Panc1 (cell line): Measurements from ENCODE around the gene BCL2L11. TPM values are rescaled to one million over a fixed set of nuclear protein-coding genes. Genes with fewer than 3 reads are reported as not detected.

Experiments used
- ATAC-seq: fragments of 200-7000 bp; cut with Tn5 transposase; 2 replicates; pipeline ENCODE4 v1.9.1; 2020; ENCODE audit warnings: mild to moderate bottlenecking, moderate library complexity
- BruUV-seq: library from RNA; stranded (reverse); fragments of 400-500 nt; replicated peaks from 2 replicates; lab custom pipeline; 2021; lab: Mats Ljungman, UMichigan
- CTCF ChIA-PET: fragments of 300-600 bp; sonication (Branson Sonifier 250); formaldehyde crosslinking; loops from one replicate; lab custom pipeline; 2022; ENCODE audit warnings: antibody characterized with exemption; lab: Charles Lee
- POLR2A ChIA-PET: fragments of 300-600 bp; sonication (Branson Sonifier 250); formaldehyde crosslinking; loops from one replicate; lab custom pipeline; 2022; ENCODE audit warnings: antibody characterized with exemption; lab: Charles Lee
- DNase-seq: peaks from one replicate; pipeline ENCODE4 v3.0.0-alpha.2; 2010; ENCODE audit warnings: low read depth, low spot score
- H3K27ac ChIP-seq: 2 replicates; pipeline ENCODE4 v1.5.1; 2011; ENCODE audit warnings: mild to moderate bottlenecking, low read length, inconsistent platforms
- H3K27me3 ChIP-seq: fragments of 200-500 bp; sonication (Bioruptor generic); 2 replicates; pipeline ENCODE4 v1.6.0; 2014; ENCODE audit warnings: low read length, inconsistent platforms; ENCODE audit not compliant: control insufficient read depth, insufficient read depth
- H3K36me3 ChIP-seq: fragments of 200-500 bp; sonication (Bioruptor generic); 2 replicates; pipeline ENCODE4 v1.5.1; 2014; ENCODE audit warnings: inconsistent platforms, mild to moderate bottlenecking, low read length, moderate library complexity; ENCODE audit not compliant: control insufficient read depth, insufficient read depth
- H3K4me1 ChIP-seq: 2 replicates; pipeline ENCODE4 v1.5.1; 2011; ENCODE audit warnings: inconsistent platforms, mild to moderate bottlenecking, low read length, moderate library complexity; ENCODE audit not compliant: control insufficient read depth, insufficient read depth
- H3K4me3 ChIP-seq, 2 experiments: 2 replicates each; pipeline ENCODE4 v1.5.1; 2011 to 2012; ENCODE audit warnings: low read depth in 2 of 2, low read length in 2 of 2, mild to moderate bottlenecking in 2 of 2, inconsistent platforms in 1 of 2, moderate library complexity in 1 of 2
- H3K9me3 ChIP-seq: fragments of 200-500 bp; sonication (Bioruptor generic); 2 replicates; pipeline ENCODE4 v1.5.1; 2014; ENCODE audit warnings: low read depth, mild to moderate bottlenecking, inconsistent platforms, low read length, moderate library complexity; ENCODE audit not compliant: control insufficient read depth, insufficient read depth
- CTCF ChIP-seq: fragments of 450-650 bp; IDR thresholded peaks from 2 replicates; pipeline ENCODE4 v1.5.1; 2017; ENCODE audit warnings: mild to moderate bottlenecking
- POLR2AphosphoS5 ChIP-seq: IDR thresholded peaks from 2 replicates; pipeline ENCODE4 v1.6.1; 2012; ENCODE audit warnings: mild to moderate bottlenecking, low read depth, low read length, moderate library complexity
- REST ChIP-seq, 2 experiments: IDR thresholded peaks; 2 replicates each; pipeline ENCODE4 v1.6.1; 2011 to 2012; ENCODE audit warnings: low read depth in 2 of 2, control low read depth in 1 of 2, low read length in 1 of 2, mild to moderate bottlenecking in 1 of 2, moderate library complexity in 1 of 2; ENCODE audit not compliant: insufficient read depth in 1 of 2
- SIN3A ChIP-seq: IDR thresholded peaks from 2 replicates; pipeline ENCODE4 v1.6.1; 2012; ENCODE audit warnings: low read depth, mild to moderate bottlenecking, low read length, moderate library complexity, borderline replicate concordance; ENCODE audit not compliant: insufficient read depth
- TCF7L2 ChIP-seq: IDR thresholded peaks from 2 replicates; pipeline ENCODE4 v1.6.1; 2011; ENCODE audit warnings: mild to moderate bottlenecking, low read depth, low read length, inconsistent platforms
- in situ Hi-C: cut with HindIII; loops from 2 replicates; pipeline ENCODE4 v1.10.0; 2016; ENCODE audit warnings: low sequenced_read_pairs, low pct_unique_long_range_greater_than_20kb
- intact Hi-C: fragments of 100-400 bp; cut with micrococcal nuclease; formaldehyde crosslinking; loops from one replicate; pipeline ENCODE4 v1.10.0; 2022; ENCODE audit not compliant: unreplicated experiment
- total RNA-seq: library from RNA; stranded (reverse); gene quantifications from one replicate; pipeline ENCODE4 v1.2.1, GENCODE V29; 2021; ENCODE audit not compliant: unreplicated experiment

The BCL2L11 gene
- total RNA-seq, 1 experiment from 2014 or later = 43.8 TPM

GRCh38 chr2:111157798-111158197, 37.1 kb downstream of the BCL2L11 start:
- intact Hi-C loops (no loop called here), in situ Hi-C loops (no loop called here)
- H3K27ac ChIP-seq = no peak overlapping the region
- H3K4me3 ChIP-seq = no peak overlapping the region
- DNase-seq = no peak
- CTCF ChIA-PET = no interaction called here
- H3K4me1 ChIP-seq = peaks cover 8% of the 10 kb centered on the region; the same call in 1 of the 2 replicates
- POLR2A ChIA-PET = no interaction called here
- ATAC-seq = no peak
- no peaks in the 10 kb centered on the region for H3K27me3 ChIP-seq
- TF ChIP-seq SIN3A (no peak), TCF7L2 (no peak), CTCF (no peak), REST (IDR thresholded peaks at IDR 0.05; ENCODE audit: insufficient read depth in 1 of 2, low read depth in 2 of 2, low read length in 1 of 2) (no peak), POLR2AphosphoS5 (no peak)
- H3K9me3 ChIP-seq = no peaks in the 10 kb centered on the region
- H3K36me3 ChIP-seq = peaks cover 11% of the 10 kb centered on the region
- BruUV-seq = no TSS peak

- TF ChIP-seq CTCF (no peak), TCF7L2 (no peak), SIN3A (no peak), POLR2AphosphoS5 (no peak), REST (IDR thresholded peaks at IDR 0.05; ENCODE audit: insufficient read depth in 1 of 2, low read depth in 2 of 2, low read length in 1 of 2) (no peak)
- POLR2A ChIA-PET = interaction anchor here (0.5 kb wide), 1 partner anchor 230 kb away, joined by 11 read pairs; no protein-coding TSS in a partner anchor
- no peak for DNase-seq
- Histone ChIP-seq H3K4me1 (peaks cover 5% of the 10 kb centered on the region; the same call in 1 of the 2 replicates), H3K4me3 (no peak overlapping the region), H3K27me3 (no peaks in the 10 kb centered on the region), H3K27ac (no peak overlapping the region), H3K9me3 (no peaks in the 10 kb centered on the region), H3K36me3 (peaks cover 7% of the 10 kb centered on the region)
- BruUV-seq = no TSS peak
- intact Hi-C loops = no loop called here
- no peak for ATAC-seq
- in situ Hi-C loops = no loop called here
- CTCF ChIA-PET = no interaction called here
Observed at GRCh38 chr2:111159641-111160040, 38.9 kb downstream of the BCL2L11 start.
